RCC 7860 (cell line): ENCODE measurements around the gene AS3MT.
A peak's percentile ranks its signal among the peaks of the same experiment; 100 is the strongest.

Experiments used
- DNase-seq: peaks from one replicate; pipeline ENCODE4 v3.0.0-alpha.2; 2015; ENCODE audit warnings: low spot score
- FAIRE-seq: peaks from 2 replicates; lab custom pipeline; 2012; peaks lifted over from hg19 to GRCh38; lab: Jason Lieb, UNC

The AS3MT gene

GRCh38 chr10:102855731-102856436 lies 13.4 kb upstream of the AS3MT start:
- FAIRE-seq (peak; percentile 68), DNase-seq (peak; percentile 90)

DNA sequence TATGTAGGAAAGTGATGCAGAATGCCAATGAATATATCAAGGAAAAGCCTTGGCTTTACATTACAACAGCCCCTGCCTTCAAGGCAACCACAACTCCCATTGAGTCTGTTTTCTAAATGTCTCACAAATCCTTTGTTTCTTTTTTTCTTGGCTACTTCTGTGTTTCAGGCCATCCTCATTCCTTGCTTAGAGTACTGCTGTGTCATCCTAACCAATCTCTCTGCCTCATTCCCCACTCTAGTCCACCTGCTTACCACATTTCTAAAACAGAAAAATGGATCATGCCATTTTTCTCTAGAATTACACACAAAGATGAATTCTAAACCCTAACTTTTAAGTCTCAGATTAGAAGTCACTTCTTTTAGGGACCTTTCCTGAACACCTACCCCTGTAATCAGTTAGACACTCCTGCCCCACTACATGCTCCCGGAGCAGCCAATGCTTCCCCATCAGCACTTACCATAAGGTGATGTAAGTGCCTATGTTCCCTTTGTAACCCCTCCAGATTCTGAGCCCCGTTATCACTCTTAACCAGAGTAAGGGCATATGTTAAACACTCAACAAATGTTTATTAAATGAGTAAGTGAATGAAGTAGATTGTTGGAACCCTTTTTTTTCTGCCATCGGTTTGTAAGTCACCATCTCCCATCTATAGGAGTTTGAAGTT lies 12.4 kb upstream of the AS3MT start:
- FAIRE-seq (no peak), DNase-seq (no peak)

DNA sequence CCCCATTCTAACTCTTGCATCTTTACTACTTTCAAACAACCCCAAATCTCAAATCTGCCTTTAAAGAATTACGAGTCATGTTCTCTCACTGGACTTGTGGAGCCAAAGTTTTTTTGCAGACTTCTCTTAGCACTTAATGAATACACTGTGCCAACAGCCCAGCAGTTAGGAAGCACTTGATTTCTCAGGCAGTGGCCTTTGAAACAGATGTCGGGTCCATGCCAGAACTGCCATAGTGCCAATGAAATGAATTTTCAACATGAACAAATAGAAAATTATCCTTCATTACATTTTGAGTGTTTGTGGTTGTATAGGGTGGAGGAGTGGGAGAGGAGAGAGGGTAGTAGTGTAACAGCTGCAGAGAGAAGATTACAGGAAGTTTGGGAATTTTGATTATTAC lies 9.4 kb upstream of the AS3MT start:
- no peak for FAIRE-seq
- no peak for DNase-seq

DNA sequence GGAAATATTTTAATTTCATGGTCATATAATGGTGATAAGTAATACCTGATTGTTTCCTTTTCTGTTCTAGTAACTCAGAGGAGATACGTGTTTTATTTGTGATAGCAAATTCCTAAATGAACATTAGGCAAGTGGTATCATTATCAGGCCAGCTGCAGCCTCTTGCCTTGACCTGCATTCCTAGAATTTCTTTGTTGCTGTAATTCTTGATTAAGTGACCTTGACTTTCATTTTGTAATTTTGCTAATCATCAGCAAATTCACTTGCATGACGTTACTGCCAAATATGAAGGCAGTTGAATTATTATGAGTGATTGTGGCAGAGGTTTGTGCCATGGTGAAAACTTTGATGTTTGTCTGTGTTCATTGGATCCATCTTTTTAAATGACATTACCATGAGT lies 5.6 kb upstream of the AS3MT start:
- FAIRE-seq = no peak

DNA sequence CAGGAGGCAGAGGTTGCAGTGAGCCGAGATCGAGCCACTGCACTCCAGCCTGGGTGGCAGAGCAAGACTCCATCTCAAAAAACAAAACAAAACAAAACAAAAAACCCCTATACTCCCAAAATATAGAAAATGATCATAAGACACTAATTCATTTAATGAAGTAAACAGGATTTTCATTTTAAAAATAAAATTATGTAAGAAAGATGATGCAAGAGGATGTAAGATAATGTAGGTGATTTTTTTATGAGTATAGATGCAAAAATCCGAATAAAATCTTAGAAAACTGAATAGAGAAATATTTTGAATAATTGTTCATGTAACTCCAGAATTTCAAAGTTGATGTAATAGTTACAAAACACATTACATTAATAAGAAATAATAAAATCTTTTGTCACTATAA lies 3.6 kb upstream of the AS3MT start:
- FAIRE-seq (peak; percentile 57), DNase-seq (no peak)

More for the DNA sequence above, 5.6 kb upstream of the AS3MT start:
- no peak for DNase-seq

DNA sequence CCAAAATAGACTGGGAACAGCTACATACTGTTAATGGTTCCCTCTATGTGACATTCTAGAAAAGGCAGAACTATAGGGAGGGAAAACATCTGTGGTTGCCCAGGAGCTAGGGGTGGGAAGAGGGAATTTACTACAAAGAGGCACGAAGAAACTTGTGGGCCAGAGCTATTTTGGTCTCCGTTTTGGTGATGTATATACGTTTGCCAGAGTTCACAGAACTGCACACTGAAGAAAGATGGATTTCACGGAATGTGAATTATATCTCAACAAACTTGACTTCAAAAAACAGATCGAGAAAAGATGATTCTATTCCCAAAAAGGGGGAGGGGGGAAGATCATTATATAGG lies 386 bp upstream of the AS3MT start:
- DNase-seq (no peak), FAIRE-seq (no peak)

- FAIRE-seq (no peak), DNase-seq (no peak)
Measured at GRCh38 chr10:102870221-102870620, 951 bp downstream of the AS3MT start.

- no peak for DNase-seq
- FAIRE-seq = no peak
Measured at GRCh38 chr10:102872163-102872562, 2.9 kb downstream of the AS3MT start.

GRCh38 chr10:102876747-102877153 lies 7.5 kb downstream of the AS3MT start:
- DNase-seq (no peak), FAIRE-seq (no peak)

GRCh38 chr10:102878629-102879028 lies 9.4 kb downstream of the AS3MT start:
- FAIRE-seq (no peak), DNase-seq (no peak)

DNA sequence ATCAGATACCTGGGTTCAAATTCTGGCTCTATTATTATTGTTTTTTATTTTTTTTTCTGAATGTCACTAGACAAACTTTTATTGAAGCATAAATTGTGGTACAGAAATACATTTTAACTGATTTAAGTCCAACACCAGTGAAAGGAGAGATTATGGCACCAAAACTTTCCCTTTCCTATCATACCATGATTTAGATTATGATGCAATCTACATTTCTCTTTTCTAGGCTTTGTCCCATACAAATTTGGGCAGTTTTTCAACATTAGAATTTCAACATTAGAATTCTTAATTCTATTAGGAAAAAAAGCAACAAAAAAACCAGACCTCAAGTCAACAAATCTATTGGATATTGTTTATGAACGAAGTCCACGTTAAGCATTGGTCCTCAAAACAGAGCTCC lies 11.0 kb downstream of the AS3MT start:
- DNase-seq (no peak), FAIRE-seq (no peak)

GRCh38 chr10:102888048-102888447 lies 18.8 kb downstream of the AS3MT start:
- FAIRE-seq = no peak
- DNase-seq = no peak

DNA sequence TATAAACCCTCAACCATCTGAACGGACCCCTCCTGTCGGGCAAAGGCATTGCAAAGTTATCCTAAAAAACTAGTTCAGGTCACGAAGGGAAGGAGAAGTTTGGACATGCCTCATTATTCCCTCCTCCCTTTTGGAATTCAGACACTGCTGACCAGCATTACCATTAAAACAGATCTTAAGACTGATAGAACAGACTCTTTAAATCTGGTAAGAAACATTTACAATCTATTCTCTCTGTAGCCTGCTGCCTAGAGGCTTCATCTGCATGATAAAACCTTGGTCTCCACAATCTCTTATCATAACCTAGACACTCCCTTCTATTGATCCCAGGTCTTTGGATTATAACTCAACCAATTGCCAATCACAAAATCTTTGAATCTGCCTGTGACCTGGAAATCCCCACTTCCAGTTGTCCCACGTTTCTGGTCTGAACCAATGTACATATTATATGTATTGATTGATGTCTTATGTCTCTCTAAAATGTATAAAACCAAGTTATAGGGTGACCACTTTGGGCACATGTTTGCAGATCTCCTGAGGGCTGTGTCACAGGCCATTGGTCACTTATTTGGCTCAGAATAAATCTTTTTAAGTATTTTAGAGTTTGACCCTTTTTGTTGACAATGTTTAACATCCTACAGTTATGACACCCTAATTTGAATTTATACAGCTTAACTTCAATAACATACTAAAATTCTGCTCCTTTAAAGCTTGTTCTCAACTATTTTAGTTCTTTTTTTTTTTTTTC lies 25.4 kb downstream of the AS3MT start:
- FAIRE-seq (no peak), DNase-seq (no peak)

GRCh38 chr10:102900006-102900405 lies 30.7 kb downstream of the AS3MT start:
- no peak for FAIRE-seq
- no peak for DNase-seq

- FAIRE-seq = no peak
- DNase-seq = no peak
Measured at GRCh38 chr10:102904346-102904745, 35.1 kb downstream of the AS3MT start.

DNA sequence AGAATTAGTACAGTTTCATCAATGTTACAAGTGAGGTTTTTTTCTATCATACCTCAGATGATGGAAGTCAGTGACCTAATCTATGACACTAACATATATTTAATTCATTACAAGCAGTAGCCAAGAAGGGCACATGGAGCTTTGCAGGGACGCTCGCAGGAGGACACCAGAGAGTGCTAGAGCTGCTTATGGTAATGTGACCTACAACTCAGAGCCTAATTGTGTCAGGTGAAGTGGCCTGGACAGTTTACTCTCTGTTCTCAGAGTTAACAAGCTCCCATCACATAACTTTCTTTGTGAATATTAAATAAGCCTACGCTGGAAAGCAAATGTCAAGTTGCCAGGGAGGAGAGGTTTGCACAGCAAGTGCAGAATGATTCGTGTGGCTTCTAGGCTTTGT lies 37.2 kb downstream of the AS3MT start:
- DNase-seq (no peak), FAIRE-seq (no peak)

DNA sequence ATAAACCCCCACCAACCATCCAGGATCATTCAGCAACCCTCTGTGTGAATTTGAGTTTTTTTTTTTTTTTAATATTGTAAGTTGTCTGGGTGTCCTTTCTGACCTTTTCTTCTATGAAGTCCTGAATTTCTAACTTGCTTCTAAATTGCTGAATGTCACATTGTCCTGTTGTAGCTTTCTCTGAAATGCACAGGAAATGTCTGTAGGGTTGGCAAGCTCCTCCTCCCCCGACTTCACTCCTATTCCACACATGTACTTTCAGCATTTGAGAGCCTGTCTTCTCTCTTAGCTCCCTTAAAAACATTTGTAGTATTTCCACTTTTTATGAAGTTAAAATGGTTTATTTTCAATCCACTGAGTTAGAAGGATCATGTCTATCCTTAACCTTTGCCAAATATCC lies 45.5 kb downstream of the AS3MT start:
- FAIRE-seq (no peak), DNase-seq (no peak)

GRCh38 chr10:102916173-102916572 lies 46.9 kb downstream of the AS3MT start:
- FAIRE-seq (no peak), DNase-seq (no peak)

DNA sequence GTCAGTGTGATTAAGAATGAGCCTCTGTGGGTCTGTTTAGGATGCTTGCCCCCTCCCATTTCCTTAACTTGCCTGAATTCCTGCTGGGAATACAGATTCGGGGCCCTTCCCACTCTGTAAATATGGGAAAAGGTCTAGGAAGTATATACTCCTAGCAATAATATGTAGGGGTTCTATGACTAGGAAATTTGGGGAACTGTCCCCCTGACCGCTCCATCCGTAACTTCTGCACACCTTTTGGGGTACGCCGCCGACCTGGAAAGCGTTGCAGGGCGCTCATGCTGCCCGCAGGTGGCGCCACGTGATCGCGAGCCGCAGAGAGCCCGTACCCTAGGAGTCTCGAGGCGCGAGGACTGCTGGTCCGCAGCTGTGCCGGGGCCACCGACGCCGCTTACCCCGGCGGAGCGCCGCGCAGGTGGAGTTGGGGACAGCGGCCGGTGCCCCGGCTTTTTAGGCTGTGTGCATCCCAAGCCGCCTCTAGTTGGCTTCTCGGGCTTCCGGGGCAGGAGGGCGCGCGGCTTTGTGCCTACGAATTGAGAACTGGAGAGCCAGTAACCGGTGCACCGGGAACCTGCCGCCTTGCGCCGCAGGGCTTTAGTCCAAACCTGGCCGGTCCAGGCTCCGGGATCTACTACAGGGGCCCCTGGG lies 48.2 kb downstream of the AS3MT start:
- FAIRE-seq (no peak), DNase-seq (peak; percentile 33)

GRCh38 chr10:102917962-102918816 lies 48.9 kb downstream of the AS3MT start, which contains the start of gene CNNM2:
TSS of gene CNNM2 (plus strand) at chr10:102918294. CDS start at chr10:102918481, 187 bp downstream.
- DNase-seq (peak; percentile 98), FAIRE-seq (peak; percentile 94)
